ENCODE results near the gene SMAD3. TPM values are rescaled to one million over a fixed set of nuclear protein-coding genes. Genes with fewer than 3 reads are reported as not detected.

The SMAD3 gene
- polyA plus RNA-seq, 10 donors = 22.3 to 34.0 (median 24.1) TPM

DNA sequence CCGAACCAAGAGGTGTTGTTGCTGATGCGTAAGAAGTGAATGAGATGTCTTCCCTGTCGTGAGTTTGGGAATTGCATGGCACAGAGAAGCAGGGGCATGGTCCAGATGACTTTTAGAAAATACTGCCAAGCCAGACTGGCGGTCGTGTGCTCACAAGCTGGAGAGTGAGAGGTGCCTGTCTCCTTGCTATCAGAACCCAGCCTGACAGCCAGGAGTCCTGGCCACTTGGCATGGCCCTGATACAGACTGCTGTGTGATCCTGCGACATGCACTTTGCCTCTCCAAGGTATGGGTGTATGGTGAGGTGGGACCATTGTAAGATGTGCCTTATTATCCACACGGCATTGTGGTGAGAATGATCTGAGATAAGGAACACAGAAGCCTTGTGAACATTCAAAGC, 93.0 kb downstream of the SMAD3 start:
- peak in 1 of 3 donors; percentile 16 for DNase-seq

DNA sequence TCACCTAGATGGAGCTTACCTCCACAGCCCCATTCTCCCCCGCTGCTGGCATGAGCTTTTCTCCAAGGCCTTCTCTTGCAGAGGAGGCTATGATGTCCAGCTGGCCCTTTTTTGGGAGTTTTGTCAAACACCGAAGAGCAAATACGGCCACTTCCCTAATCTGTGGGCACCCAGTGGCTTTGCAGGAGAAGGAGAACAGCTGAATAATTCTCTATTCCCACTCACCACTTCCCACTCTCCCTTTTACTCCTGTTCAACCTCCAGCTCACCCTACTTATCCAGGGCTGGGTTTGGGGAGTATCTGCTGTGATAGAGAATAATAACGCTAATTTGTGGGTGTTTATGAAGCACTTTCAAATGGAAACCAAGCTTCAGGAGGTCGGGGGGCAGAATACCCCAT, 96.0 kb downstream of the SMAD3 start:
- DNase-seq = no peak

DNA sequence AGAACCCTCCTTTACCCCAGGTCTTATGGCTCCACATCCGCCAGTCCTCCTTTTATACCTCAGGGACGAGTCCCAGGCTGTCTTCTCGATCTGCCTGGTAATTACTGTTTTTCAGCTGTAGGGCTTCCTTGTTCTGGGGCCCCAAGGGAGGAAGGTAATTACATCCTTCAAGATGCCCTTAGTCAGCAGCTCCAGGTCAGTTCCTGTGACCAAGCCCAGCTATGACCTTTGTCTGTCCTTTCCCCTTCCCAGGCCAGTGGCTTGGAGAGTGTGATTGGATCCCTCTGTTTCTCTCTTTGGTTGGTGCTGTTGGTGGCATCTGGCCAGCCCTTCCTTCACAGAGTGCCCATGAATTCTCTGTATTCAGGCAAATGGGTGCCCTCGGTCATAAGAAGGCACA, 96.5 kb downstream of the SMAD3 start:
- DNase-seq = no peak

DNA sequence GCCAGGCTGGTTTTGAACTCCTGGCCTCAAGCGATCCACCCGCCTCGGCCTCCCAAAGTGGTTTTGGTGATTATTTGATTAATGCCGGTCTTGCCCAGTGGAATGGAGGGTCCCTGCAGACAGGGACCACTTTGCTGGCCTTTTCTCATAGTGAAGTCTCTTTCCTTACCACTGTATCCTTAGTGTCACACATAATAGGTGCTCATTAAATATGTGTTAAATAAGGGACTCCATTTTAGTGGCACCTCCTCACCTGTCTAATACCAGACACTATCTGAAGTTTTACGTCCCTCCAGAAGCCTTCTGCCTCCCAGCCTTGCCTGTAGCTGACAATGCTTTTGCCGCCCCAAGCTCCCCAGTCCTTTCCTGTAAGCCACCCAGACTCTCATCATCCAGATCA, 97.8 kb downstream of the SMAD3 start:
- DNase-seq = no peak

DNA sequence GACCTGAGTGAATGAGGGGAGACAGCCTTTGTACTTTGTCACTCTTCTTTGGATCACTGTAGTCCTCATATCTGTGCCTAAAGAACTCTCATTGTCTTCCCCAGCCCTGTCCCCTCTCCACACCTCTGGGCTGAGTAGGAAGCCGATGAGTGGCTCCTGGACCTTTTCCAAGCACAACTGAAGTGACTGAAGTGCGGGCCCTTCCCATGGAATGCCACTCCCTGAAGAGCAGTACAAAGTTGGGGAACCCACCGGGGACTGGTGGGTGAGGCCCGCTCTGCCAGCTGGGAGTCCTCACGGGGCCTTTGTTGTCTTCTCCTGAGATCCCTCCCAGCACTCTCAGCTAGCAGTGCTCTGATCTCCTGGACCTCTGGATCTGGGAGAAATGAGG, 99.0 kb downstream of the SMAD3 start:
- peak in 1 of 3 donors; percentile 29 for DNase-seq

DNA sequence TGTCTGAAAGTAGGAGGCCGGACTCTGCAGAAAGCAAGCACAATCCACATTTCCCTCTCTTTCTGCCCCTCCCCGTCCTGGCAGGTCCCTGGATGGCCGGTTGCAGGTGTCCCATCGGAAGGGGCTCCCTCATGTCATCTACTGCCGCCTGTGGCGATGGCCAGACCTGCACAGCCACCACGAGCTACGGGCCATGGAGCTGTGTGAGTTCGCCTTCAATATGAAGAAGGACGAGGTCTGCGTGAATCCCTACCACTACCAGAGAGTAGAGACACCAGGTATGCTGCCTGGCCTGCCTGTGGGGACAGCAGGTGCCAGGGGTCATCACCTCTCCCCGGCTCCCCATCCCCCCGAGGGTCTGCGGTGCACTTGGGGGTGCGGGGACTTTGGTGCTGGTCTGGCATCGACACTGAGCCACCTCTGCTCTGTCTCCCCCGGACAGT, 99.4 kb downstream of the SMAD3 start:
- DNase-seq = peak in 1 of 3 donors; percentile 22

DNA sequence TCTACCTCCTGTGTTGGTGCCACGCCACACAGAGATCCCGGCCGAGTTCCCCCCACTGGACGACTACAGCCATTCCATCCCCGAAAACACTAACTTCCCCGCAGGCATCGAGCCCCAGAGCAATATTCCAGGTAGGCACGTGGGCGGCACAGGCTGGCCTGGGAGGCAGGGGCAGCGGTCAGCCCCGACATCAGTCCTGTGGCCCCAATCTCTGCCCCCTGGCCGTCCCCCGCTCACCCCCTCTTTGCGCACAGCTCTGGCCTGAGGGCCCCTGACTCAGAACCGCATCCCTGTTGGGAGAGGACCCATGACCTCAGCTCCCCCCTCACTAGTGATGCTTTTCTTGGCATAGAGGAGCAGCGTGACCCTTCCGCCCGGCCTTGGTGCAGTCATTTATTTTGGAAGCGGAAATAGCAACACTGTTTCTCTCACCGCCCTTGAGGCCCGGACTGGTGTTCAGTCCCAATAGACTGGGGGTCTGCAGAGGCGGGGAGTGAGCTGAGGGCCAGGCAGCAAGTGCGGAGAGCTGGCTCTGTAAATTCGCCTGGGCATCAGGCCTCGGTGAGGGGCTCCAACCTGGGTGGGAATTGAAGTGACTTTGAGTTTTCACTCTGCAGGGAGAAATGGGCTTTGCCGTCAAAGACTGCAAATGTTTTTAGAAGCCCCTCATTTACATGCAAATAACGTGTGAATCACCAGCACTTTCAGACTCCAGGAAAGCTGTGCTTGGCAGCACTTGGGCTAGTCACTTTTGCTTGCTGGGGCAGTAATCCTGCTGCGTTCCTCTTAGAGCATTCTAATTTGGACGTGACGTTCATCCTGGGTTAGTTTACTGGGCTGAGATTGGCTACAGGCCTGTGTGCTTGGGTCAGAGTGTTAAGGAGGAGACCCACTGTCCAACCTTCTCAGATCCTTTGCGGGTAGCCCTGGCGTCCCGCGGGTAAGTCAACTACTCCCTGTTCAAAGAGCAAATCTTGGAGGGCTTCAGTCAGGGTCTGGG, 100.2 kb downstream of the SMAD3 start:
- DNase-seq = peak in 1 of 3 donors; percentile 29

DNA sequence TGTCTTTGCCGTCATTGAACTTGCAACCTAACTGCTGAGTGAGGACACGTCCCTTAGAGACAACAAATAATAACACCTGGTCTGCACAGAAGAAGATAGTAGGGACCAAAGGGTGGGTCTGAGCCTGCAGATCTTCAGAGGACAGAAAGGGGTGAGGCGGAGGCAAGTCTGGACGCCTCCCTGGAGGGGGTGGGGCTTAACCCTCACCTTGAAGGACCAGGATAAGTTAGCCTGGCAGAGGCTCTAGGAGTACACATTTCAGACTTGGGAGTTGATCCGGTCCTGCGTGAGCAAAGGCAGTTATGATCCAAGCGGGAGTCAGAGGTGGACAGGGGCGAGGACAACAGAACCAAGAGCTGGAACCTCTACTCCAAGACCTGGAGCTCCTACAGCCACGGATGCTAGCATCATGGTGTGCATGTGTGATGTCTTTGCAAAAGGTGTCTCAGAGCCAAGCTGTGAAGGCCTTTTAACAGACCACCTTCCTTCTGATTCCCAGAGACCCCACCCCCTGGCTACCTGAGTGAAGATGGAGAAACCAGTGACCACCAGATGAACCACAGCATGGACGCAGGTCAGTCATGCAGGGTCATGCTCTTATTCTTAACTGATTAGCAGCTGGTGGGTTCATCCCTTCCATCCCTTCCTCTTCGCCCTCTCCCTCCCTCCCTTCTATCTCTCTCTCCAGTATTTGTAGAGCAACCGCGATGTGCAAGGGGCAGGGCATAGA, 101.0 kb downstream of the SMAD3 start:
- DNase-seq = no peak

DNA sequence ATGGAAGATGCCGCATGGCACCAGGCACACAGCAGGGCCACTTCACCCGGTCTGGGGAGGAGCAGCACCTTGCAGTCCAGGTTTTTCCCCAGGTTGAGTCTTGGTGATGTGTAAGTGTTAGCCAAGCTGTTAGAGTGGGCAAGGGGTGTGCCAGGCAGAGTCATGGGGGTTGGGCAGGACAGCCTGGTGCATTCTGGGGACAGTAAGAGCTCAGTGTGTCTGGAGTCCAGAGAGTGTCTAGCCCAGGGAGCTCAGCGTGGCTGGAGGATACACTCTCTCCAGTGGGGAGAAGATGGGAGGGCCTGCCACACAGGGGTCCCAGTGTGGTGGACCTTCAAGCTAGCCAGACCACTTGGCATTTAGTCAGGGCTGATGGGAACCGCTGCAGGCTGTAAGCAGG, 101.7 kb downstream of the SMAD3 start:
- DNase-seq = no peak

DNA sequence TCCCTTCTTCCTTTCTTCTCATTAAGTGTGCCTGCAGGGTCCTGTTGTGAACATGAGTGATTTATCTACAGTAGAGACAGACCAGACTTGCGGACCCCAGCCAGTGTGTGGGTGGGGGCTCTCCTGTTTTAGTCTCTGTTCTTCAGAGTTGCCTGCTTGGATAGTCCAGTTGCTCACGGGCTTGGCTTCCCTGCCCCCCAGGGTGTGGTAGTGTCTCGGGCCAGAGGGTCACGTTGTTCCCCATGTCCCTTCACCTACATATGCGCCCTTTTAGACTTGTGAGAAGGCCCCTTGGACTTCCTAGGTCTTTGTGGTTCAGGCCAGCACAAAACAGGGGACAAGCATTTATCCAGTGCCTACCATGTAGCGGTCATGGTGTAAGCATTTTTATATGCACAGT, 103.3 kb downstream of the SMAD3 start:
- DNase-seq = no peak

DNA sequence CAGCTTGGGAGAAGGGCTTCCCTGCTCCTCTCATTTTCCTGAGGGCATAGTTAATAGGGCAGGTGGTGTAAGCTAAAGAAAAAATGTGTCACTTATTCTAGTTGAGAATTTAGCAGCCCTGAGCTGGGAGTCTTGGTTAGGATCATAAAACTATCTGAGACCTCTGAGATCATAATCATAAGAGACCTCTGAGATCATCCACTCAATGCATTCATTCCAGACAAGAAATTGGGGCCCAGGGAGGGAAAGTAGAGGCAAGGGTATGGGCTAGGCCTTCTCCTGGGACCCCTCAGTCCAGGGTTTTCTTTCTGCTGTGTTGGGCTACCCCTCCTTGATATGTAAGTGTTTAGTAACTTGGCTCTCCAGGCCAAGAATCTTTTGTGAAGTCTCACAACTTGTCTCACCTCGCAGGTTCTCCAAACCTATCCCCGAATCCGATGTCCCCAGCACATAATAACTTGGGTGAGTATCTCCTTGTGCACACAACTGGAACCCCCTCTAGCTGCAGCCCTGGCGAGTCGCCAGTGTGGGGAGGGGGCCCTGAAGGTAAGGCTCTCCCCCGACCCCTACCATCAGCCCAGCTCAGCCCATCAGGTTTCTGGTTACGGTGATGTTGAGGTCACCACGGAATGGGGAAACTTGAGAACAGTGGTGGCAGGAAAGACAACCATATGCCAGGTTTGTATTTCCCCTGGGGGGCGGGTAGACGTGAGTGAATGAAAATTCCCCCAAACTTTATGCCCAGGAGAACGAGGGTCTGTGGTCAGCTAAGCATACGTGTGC, 104.9 kb downstream of the SMAD3 start:
- DNase-seq = no peak

DNA sequence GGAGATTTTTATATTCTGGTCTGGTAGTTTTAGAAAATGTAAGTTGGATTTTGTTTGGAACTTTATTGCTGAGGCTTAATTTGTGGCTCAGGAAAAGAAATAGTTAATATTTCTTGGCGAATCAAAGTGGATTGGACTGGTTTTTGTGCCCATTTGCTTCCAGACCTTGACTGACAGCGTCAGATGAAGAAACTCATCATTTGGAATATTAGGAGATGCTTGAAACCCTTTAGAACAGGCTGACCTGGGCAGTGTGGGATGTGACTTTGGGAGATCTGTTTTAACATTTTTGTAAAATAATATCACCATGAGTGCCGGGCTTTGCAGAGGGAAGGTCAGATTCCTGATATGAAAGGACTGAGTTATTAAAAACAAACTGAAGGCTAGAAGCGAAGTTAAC, 106.1 kb downstream of the SMAD3 start:
- DNase-seq = no peak

DNA sequence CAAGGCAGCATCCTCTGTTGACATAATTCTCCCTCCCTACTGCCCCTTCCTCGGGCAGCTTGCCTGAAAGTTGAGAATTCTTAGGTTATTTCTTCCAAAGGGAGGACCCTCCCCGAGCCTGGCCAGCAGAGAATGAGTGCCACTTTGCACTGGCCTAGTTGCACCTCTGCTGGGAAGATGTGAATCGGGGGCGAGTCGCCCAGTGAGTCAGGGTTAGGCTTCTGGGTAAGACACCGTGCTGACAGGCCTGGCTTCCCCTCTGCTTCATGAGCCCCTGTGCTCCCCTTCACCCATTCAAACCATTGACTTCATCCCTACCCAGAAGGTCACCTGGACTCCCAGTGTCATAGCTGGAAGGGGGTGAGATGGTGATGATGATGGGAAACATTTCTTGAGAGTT, 106.8 kb downstream of the SMAD3 start:
- DNase-seq = no peak

DNA sequence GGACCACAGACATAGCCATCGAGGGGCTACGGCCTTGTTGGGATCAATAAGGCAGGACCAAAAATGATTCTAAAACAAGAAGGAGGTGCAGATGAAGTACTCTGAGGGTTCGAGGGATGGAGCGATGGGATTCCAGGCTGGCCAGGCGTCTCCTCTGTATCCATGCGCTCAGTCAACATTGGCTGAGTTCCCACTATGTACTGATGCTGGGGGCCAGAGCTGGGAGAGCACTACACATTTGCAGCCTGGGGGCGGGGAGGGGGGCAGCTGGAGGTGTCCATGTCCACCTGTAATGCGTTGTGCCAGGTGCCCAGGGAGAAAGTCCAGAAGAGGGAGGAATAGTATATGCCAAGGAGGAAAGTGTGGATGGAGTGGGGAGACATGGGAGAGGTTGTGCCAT, 107.6 kb downstream of the SMAD3 start:
- no peak for DNase-seq

DNA sequence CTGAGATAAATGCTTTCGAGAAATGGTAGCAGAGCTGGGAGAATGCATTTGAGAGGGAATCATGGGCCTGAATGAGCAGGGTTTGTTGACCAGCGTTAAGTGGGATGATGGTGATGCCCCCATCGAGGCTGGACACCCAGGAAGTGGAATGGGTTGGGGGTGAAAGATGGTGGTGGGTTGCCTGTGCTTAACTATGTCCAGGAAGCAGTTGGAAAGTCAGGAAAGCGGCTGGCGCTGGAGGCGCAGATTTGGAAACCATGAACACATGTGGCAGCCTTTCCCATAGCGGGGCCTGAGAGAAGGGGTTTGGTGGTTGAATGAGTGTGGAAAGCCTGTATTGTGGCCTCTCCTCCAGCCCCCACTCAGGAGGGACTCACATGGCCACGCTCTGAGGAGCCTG, 108.4 kb downstream of the SMAD3 start:
- DNase-seq = no peak

DNA sequence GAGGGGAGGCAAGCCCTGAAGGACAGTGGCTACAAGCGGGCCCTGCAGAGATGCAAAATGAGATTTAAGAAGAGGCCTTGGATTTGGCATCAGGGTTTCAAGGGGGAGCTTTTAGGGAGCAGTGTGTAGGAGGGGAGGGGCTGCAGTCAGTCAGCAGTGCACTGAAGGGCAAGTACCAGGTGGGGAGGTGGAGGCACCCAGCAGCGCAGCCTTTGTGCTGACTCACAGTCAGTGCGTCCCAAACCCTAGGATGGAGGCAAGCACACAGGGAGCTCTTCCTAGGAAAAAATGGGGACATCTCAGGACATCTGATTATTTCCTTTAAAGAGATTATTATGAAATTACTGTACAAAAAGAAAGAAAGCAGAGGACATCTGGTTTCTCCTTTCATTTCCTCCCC, 109.0 kb downstream of the SMAD3 start:
- no peak for DNase-seq

DNA sequence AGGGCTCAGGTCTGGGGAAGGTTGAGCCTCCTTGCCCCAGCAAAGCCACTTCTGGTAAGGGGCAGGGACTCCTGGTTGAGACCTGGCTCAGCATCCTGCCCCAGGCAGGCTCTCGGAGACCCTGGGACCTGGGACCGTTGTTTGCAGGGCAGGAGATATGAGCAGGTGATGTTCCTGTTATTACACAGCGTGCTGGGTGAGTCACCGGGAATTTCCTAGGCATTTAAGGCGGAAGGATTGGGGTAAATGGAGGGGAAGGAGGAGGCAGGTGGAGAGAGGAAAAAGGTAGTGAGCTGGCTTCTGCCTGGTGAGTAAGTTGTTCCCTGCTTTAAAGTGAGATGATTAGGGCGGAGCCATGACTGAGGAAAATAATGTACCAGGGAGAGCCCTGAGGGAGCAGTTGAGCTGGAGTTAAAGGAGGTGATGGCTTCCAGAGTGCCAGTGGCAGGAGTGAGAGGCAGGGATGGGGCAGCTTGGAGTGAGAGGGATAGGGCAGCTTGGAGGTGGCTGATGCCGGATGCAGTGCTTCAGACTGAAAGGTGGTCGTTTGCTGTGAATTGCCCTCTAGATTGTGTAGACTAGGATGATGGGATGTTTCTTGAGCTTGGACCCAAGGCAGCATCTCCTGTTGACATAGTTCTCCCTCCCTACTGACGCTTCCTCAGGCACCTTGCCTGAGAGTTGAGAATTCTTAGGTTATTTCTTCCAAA, 109.6 kb downstream of the SMAD3 start:
- DNase-seq = no peak

DNA sequence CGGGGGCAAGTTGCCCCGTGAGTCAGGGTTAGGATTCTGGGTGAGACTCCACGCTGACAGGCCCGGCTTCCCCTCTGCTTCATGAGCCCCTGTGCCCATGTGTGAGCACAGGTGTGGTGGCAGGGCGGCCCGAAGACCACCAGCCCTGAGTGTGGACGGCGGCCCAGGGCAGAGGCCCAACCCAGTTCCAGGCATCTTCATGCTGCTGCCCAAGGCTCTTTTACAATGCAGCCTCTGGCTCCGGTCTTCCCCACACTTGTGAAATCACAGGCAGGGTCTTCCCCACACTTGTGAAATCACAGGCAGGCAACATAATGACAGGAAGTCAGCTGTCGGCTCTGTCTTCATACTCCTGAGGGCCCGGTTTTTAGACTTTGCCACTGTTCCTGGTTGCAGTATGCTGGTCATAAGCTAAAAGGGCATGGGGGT, 110.3 kb downstream of the SMAD3 start:
- DNase-seq = no peak

DNA sequence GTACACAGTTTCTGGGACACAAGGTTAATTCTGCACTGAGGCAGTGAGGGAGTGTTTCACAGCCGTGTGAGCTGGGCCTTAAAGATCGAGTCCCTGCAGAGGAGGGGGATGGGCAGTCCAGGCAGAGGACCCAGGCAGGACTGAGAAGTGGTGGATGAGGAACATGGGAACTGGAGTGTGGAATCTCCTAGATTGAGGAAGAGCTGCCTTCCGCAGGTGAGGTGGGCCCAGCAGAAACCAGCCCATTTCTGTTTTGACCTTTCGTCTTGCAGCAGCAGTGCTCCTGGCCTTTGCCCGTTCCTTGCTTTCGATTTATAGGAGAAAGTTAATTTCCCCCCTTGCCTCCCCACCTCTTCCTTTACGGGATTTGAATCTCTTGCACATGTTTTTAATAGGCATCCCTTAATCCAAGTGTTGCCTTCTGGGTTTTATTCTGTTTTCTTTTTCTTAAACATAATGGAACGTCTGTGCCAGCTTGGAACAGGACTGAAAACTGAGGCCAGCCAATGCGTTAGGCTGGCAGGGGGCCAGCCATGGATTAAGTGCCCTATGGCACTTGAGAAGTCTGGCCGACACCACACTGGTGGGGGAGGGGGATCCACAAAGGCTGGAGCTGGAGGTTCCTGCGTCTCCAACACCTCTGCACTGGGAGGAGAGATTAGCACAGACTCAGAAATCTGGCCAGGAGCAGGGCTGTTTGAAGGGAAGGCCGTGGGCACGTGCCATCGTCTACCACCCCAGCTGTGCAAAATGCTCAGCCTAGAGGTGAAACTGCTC, 111.0 kb downstream of the SMAD3 start:
- no peak for DNase-seq

DNA sequence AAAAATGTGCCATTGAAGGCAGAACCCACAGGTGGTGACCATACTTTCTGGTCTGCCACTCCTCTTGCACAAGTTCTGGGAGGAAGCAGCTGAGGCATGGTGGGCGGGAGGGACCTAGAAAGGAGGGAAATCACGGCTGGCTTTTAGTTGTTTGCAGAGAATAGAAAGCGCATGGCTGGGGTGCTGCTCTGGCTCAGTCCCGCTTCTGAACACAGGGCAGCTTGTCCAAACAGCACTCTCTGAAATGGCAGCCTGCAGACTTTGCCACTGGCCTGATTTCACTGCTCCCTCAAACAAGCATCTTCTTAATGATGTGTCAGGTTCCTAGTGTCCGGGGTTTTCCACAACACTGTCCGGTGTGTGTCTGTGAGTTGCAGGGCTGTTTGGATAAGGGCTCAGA, 112.3 kb downstream of the SMAD3 start:
- DNase-seq = no peak
